GM19043 (cell line): ENCODE measurements around the gene GALNT3.

Source experiments
- ATAC-seq: cut with Tn5 transposase; IDR thresholded peaks from one replicate; pipeline ENCODE4 v1.9.1; 2021; ENCODE audit warnings: low read depth; ENCODE audit not compliant: unreplicated experiment

Gene GALNT3

DNA sequence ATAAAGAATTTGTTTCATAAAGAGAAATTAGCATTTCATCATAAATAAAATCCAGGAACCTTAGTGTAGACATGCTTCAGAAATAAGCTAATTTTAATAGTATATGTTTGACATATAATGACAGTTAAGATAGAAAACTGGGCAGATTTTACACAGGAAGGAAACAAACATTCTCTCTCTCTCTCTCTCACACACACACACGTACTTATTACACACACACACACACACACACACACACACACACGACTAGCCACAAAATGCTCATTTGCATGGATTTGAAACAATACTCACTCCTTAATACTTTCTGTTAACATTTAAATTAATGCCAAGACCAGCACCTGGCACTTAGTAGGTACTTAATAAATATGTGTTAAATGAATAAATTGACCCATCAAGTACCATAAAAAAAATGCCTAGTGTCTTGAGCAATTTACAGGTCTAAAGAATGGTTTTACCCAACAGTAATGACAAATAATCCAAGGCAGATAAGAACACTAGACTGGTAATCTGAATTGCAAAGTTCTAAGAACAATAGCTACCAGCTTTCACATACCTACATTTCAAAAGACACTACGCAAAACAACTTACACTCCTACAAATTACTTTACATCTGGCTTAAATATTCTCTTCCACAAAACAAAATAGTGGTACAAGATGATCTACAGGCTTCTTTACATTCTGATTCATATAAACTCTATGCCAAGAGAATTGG is 2.9 kb upstream of the GALNT3 start:
- no peak for ATAC-seq

DNA sequence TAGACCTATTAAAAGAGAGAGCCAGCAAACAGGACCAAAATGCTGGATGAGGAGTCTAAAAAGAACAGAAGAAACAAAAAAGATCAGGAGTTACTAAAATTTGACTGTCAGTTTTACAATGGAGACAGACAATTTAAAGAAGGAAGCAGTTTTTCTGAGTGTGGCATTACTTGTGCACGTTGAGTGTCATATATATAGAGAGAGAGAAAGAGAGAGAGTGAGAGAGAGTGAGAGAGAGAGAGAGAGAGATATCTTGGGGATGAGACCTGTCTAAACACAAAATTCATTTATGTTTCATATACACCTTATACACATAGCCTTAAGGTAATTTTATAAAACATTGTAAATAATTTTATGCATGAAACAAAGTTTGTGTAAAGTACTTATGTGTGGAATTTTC is 2.1 kb upstream of the GALNT3 start:
- no peak for ATAC-seq

DNA sequence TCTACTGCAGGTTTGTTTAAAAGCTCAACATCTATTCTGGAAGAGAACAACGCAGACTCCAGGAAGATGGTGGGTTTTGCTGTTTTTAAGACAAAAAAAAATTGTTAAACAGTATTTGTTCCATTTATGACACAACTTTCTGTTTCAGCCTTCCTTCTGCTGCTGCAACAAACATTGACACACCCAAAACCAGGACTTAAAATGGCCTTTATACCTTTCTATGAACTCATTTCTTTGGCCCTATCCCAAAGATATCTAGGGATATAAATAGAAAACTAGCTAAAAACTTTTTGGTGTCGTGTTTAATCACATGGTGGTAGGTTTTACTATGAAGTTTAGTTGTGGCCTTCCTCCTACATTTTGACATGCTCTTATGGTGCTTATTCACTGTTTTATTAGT is 964 bp upstream of the GALNT3 start:
- ATAC-seq: no peak

DNA sequence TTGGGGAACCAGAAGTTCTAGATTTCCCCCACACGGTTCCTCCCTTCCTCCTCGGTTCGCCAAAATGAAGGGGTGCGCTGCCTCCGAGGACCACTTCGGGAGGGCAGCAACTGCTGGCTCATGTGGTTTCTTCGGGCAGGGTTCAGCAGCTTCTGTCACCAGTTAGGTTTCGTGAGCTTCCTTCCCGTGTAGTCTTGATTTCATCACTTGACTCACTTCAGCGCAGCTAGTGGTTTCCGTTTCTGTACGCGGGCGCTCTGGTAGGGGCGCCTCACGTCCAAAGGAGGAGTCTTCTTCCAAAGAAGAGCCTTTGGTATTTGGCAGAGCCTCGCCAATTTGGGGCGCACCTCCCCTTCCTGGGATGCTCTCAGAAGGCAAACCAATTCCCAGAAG is 485 bp upstream of the GALNT3 start:
- ATAC-seq: peak; percentile 97

DNA sequence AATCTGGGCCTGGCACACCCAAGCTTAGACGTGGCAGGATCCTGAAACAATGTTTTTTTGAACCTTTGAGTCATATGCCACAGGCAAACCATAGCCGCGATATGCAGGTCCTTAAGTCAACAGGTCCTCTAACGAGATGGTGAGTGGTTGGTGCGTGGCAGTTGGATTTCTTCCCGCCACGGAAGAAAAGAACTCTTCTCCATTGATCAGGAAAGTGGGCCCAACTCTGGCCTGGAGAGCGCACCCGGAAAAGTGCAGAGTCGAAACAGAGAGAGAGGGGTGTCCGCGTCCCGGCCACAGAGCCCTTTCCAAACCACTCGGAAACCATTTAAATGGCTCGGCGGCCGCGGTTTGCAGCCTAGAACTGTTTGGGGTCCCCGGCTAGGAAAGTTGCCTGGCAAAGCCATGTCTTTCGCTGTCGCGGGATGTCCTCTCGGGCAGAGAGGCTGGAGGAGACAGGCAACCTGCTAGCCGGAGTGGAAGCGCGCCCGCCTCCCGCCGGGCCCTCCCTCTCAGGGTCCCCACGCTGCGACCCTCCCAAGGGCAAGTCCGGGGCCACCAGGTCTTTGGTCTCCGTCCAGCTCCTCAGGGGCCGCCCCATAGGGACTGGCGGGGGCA is 777 bp downstream of the GALNT3 start:
- no peak for ATAC-seq

DNA sequence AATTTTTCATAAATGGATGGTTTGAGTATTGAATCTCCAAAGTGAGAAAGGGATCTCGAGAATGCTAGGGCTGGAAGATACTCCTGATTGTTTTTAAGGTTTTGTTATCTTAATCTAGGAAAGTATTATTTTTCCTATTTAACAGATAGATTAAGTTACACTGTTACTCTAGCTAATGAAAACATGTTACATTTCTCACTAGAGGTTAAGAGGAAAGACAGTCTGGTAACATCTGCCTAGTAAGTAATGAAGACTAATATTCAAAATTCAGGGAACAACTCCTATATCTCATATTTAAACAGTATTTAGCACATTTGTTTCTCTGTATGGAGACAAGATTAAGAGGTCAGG is 2.0 kb downstream of the GALNT3 start:
- ATAC-seq: no peak

DNA sequence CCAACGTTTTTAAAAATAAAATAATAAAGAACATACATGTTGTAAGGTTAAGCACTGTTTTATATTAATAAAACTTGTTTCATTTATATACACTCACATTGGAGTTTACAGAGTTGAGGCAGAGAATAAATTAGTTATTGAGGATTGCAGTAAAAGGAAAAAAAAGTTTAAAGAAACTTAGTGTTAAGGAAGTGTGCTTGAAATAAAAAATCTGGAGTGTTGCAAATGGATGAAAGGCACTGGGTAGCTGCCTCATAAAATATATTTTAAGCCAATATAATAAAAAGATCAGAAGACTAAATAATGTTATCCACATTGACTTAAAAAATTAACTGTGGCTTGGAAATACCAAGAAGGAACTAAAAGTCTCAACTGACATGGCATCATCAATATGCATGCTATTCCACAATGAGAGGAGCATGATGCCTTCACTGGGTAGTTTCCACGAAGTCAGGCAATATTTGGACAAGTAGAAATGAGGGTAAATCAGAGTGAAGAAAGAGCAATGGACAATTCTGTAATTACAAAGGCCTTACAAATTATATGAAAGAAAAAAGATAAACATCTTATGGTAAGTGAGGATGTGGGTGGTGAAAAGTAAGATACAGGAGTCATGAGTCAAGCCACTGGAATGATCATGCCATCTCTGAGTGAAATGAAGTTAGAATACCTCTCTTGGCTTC is 2.5 kb downstream of the GALNT3 start:
- ATAC-seq: no peak

DNA sequence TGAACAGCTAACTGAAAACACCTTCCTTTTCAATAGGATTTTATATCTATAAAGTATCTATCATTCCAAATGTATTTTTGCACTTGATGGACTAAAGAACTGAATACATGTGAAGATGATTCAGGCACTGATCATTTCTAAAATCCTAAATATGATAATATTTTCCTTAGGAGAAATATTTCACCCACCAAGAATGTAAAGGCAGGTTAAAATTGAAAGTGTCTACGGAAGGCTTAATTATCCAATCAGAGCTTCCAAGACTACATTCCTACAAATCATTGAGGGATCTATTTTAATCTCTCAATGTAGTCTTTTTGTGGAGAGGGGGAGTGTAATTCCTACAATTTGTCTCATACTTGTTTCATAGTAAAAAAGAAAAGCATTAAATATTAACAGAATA is 3.6 kb downstream of the GALNT3 start:
- ATAC-seq: no peak

DNA sequence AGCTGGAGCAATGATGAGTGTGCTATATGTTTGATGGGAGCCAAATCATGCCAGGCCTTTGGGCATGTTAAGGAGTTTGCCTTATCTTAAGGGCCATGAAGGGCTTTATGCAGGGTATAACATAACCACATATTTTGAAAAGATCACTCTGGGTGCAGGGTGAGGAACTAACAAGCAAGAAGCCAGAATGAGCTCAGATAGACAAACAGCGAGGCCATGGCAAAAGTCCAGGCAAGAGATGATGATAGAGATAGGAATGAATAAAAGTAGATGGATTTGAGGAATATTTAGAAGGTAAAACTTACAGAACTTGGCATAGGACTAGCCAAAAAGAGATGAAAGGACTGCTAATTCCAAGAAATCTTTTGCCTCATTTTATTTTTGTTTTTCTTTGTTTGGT is 6.7 kb downstream of the GALNT3 start:
- no peak for ATAC-seq

DNA sequence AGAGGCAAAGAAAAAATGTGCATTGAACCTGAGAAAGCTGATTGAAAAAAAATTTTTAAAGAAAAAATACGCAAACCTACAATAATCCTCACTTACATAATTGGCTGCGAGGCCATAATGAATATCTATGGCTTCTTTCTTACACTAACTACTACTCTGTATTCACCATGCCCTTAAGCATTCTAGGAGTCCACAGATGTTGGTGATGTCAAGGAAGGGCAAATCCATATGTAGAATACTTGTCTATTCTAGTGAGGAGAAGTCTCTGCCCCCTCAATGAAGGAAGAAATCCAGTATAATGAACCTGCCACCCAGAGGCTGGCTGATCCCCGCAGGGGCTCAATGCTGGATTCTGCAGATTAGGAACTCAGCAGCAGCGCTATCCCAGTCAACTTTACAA is 14.3 kb downstream of the GALNT3 start:
- no peak for ATAC-seq

DNA sequence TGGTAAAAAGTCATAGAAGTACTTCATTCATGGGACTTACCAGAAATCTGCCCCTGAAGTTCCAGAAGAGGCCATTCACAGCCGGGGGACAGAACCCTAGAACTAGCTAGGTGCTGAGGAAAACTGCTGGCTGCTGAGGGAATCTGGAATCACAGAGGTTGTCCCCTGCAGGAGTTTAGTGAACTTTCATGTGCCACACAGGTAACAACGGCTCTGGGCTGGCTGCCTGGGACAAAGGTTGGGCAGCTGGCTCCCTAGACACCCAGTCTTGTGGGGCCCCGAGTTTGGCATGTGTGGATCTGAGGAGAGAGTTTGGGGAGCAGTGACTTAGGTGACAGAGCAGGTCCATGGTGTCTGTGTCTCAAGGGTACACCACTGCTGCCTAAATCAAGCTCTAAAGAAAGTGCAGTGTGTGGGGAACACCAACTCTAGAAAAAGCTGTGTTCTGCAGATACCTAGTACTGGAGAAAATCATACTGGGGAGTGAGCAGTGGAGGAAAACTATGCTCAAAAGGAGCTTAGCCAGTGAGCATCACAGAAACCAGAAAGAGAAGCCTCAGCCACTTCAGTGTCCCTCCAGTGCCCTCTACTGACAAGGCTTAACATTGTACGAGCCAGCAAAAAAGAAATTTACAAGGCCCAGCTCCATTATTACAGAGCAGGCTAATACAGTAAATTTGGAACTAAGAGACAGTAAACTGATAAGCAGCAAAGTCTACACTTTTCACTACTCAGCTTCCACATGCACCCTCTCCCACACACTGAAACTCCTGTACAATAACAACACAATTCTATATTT is 15.2 kb downstream of the GALNT3 start:
- no peak for ATAC-seq

DNA sequence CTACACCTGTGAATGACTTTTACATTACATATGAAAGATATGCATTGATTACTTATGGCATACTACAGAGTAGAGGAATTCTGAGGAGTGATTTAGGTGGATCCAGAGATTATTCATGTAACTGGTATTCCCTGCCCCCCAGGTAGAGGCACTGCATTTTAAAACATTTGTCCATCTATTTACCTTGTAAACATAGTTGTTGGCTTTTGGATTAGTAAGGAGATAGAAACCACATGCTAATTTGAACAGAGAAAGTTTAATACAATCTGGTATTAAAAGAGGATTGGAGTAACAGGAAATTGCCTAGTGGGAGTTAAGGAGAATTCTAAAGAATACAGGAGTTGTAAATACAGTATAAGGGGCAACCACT is 15.9 kb downstream of the GALNT3 start:
- no peak for ATAC-seq

DNA sequence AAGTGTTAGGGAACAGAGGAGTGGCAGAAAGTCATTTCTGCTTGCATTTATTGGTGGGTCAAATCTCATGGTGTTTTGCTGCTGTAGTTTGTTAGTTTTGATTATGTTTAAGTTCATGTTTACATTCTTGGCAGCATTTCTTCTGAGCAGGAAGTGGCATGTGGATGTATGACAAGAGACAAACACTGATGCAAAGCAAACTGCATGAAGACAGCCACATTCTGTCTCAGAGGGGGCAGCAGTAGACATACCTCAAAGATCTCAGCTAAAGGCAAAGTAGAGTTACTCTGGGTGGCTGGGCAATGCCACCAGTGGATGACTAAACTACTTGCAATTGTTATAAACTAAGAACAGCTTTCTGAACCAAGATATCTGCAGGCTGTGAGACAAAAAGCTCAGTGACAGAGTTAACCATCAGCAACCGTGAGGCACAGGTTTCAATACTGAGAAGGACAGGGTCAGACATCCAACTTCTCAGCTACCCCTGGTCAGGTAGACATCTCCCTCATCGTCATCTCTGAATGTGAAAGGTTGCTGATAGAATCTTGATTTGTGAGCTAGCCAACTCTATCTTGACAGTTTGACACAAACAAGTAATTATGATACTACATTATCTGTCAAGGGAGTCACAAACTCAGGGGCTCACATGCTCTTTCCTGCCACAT is 16.4 kb downstream of the GALNT3 start:
- ATAC-seq: no peak

DNA sequence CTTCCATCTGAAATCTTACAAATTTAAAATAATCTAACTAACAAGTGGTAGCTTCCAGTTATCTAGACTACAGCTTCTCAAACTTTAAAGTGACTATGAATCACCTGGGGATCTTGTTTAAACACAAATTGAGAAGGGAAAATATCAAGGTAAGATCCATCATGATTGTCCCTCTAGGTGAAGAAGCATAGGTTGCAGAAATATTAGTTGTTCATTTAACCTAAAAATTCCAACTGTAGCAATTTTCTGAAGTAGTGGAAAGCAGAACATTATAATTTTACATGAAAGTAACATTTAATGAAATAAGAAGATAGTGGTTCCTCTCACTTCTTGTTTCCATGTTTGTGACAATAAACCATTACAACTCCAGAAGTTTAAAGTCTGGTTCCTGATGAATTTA is 17.3 kb downstream of the GALNT3 start:
- no peak for ATAC-seq

DNA sequence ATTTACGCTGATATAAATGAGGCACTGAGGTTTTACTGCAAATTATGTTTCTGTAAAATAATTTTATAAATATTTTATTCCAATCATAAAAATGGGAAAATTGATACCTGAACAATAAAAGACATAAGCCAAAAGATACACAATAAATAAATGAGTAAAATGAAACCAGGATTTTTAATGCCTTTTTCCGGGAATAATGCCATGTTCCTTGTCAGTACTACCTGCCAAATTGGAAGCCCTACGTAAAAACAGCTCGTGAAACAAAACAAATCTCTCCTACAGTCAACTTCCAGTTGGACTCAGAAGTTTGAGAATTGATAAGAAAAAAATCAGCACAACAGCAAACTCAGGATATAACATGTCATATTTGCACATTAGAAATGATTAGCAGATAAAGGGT is 18.0 kb downstream of the GALNT3 start:
- ATAC-seq: no peak

DNA sequence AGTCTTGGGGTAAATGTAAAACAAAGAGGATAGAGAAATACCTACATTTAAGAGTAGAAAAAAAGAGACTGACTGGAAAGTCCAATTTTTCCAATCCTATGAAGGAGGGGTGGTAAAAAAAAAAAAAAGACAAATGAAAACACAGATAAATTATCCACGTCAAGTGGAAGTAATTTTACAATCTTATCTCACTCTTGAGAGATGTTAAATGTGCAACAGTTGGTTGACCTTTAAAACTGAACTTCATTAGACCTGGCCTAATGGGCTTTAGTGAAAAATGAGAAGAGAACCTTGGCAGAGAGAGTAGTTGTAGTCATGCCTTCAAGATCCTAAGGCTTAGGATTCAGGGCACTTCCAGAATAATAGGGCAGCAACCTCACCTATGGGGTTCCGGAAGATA is 20.4 kb downstream of the GALNT3 start:
- no peak for ATAC-seq

DNA sequence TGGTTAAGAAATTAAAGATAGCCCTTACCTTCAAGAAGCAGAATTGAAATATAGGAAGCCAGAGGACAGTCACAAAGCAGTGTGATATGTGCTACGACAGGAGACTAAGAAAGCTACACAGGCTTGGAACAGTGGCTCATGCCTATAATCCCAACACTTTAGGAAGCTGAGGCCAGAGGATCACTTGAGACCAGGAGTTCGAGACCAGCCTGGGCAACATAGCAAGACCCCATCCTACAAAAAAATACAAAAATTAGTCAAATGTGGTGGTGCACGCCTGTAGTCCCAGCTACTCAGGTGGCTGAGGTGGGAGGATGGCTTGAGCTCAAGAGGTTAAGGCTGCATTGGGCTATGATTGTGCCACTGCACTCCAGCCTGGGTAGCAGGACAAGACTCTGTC is 21.9 kb downstream of the GALNT3 start:
- ATAC-seq: no peak

DNA sequence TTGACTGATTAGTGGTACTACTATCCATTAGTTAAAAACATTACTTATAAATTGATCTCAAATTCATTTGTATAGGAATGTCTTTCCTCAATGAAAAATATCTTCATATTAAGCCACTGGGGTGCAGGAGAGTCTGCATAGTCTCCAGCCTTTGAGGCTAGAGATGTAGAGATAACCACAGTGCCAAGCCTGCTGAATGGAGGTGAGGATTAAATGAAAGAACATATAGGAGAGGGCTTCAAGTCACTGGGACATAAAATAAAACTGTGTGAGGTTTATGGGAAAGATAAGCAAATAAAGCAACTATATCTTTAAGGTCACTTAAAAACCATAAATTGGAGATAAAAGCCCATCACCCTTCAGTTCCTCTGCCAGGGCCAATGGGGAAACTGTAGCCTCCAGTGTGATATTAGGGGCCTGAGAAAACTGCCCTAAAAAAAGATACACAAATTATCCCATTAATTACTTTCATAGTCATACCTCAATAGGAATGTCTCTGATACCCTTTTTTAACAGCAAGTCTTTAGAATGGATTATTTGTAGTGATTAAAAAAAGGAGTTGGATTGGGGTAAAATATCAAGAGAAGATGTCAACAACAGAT is 27.6 kb downstream of the GALNT3 start:
- ATAC-seq: no peak

DNA sequence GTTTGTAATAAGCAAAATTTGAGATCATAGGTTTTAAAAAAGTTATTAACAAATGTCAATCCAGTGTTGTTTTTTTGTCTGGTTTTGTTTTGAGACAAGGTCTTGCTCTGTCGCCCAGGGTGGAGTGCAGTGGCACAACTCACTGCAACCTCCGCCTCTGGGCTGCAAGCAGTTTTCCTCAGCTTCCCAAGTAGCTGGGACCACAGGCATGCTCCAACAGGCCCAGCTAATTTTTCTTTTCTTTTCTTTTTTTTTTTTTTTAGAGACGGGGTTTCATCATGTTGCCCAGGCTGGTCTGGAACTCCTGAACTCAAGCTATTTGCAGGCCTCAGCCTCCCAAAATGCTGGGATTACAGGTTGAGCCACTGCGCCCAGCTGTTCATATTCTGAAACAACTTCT is 31.3 kb downstream of the GALNT3 start:
- no peak for ATAC-seq

DNA sequence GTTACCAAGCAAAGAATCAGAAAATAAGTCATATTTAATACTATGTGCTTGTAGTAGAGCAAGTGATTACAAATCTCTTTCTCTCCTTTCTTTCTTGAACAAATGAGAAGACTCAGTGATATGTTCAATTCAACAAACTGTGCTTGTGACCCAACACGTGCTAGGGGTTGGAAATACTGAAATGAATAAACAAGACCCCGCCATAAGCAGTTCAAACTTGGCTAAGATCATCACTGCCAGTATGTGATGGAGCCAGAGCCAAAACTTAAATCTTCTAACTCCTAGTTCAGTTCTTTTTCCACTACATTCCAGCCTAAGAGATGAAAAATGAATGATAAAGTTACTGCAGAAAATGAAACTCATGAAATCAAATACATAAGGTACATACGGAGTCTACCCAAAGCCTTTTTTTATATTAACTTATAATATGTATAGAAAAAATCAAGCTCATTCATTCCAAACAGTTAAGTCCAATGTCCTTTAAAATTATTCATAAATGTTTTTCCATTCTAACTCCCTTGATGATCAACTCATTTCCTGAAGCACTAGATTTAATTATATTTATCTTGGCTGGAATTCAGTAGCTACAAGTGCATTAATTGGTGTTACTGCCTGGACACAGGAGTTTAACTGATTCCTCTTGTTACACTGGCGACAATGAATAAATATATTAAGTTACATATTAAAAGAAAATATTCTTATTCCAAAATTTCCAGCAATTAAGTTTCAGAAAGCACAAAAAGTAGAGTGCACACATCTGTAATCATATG is 36.0 kb downstream of the GALNT3 start:
- no peak for ATAC-seq
